ENCODE measurements around the gene GSDME. TPM values are rescaled to one million over a fixed set of nuclear protein-coding genes. Genes with fewer than 3 reads are reported as not detected.

GSDME gene
- total and polyA plus RNA-seq, 4 donors, result 3.2 to 4.0 (median 3.7) TPM

DNA sequence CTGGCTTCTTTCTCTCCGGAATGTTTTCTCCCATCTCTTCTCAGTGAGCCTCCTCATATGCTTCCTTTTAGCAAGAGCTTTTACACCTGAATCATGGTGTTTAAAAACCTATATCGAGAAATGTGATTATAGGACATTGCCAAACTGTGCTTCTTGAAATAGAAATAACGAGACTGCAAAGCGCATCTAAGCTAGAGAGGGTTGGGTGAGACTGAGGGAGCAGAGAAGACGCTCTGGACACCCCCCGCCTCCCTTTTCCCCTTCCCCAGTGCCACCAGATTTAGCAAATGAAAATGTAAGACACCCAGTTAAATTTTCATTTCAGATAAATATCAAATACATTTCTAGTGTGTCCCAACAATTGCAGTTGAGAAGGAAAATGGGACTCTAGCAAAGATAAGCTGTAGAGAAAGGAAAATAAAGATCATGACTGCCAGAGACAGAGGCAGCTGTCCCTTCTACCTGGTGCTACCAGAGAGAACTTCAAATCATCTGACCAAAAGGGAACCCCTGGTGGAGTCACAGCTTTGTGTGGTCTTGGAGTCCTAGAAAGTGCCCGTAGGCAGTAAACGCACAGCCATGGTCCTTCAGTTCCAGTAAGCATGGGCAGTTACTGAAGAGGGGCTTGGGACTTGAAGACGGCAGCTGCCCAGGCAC is 14.6 kb downstream of the GSDME start:
- H3K4me3 ChIP-seq (ENCODE audit: low read depth in 1 of 3, low read length in 3 of 3), result no peak overlapping the region
- no peak overlapping the region for H3K9ac ChIP-seq (ENCODE audit: low read depth in 1 of 2, low read length in 2 of 2)
- no peak for DNase-seq (ENCODE audit: low spot score)
- no peak overlapping the region for H3K27ac ChIP-seq (ENCODE audit: low read depth in 1 of 2, low read length in 2 of 2)
- H3K36me3 ChIP-seq (ENCODE audit: control insufficient read depth in 4 of 4, insufficient read depth in 3 of 4, low read depth in 1 of 4, low read length in 3 of 4), result no peaks in the 10 kb centered on the region
- TF ChIP-seq RXRA (IDR thresholded peaks at IDR 0.05), result no peak
- no peak for TF ChIP-seq JUND (IDR thresholded peaks at IDR 0.05)
- TF ChIP-seq GABPA (IDR thresholded peaks at IDR 0.05 in 1 of 2, conservative IDR thresholded peaks at IDR 0.05 in 1 of 2), result no peak
- no peak for TF ChIP-seq RAD21 (IDR thresholded peaks at IDR 0.05)
- TF ChIP-seq, protein P1, sequence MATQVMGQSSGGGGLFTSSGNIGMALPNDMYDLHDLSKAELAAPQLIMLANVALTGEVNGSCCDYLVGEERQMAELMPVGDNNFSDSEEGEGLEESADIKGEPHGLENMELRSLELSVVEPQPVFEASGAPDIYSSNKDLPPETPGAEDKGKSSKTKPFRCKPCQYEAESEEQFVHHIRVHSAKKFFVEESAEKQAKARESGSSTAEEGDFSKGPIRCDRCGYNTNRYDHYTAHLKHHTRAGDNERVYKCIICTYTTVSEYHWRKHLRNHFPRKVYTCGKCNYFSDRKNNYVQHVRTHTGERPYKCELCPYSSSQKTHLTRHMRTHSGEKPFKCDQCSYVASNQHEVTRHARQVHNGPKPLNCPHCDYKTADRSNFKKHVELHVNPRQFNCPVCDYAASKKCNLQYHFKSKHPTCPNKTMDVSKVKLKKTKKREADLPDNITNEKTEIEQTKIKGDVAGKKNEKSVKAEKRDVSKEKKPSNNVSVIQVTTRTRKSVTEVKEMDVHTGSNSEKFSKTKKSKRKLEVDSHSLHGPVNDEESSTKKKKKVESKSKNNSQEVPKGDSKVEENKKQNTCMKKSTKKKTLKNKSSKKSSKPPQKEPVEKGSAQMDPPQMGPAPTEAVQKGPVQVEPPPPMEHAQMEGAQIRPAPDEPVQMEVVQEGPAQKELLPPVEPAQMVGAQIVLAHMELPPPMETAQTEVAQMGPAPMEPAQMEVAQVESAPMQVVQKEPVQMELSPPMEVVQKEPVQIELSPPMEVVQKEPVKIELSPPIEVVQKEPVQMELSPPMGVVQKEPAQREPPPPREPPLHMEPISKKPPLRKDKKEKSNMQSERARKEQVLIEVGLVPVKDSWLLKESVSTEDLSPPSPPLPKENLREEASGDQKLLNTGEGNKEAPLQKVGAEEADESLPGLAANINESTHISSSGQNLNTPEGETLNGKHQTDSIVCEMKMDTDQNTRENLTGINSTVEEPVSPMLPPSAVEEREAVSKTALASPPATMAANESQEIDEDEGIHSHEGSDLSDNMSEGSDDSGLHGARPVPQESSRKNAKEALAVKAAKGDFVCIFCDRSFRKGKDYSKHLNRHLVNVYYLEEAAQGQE (IDR thresholded peaks at IDR 0.05), result no peak
- TF ChIP-seq HNF4A (conservative IDR thresholded peaks at IDR 0.05), result no peak
- TF ChIP-seq, protein P2, sequence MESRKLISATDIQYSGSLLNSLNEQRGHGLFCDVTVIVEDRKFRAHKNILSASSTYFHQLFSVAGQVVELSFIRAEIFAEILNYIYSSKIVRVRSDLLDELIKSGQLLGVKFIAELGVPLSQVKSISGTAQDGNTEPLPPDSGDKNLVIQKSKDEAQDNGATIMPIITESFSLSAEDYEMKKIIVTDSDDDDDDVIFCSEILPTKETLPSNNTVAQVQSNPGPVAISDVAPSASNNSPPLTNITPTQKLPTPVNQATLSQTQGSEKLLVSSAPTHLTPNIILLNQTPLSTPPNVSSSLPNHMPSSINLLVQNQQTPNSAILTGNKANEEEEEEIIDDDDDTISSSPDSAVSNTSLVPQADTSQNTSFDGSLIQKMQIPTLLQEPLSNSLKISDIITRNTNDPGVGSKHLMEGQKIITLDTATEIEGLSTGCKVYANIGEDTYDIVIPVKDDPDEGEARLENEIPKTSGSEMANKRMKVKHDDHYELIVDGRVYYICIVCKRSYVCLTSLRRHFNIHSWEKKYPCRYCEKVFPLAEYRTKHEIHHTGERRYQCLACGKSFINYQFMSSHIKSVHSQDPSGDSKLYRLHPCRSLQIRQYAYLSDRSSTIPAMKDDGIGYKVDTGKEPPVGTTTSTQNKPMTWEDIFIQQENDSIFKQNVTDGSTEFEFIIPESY (IDR thresholded peaks at IDR 0.05), result no peak
- TF ChIP-seq, protein P3, sequence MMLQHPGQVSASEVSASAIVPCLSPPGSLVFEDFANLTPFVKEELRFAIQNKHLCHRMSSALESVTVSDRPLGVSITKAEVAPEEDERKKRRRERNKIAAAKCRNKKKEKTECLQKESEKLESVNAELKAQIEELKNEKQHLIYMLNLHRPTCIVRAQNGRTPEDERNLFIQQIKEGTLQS (IDR thresholded peaks at IDR 0.05), result no peak
- TF ChIP-seq SP1 (IDR thresholded peaks at IDR 0.05), result no peak
- TF ChIP-seq FOXA2 (IDR thresholded peaks at IDR 0.05), result no peak
- TF ChIP-seq TAF1 (conservative IDR thresholded peaks at IDR 0.05), result no peak
- TF ChIP-seq HNF4G (IDR thresholded peaks at IDR 0.05), result no peak
- TF ChIP-seq, protein P4, sequence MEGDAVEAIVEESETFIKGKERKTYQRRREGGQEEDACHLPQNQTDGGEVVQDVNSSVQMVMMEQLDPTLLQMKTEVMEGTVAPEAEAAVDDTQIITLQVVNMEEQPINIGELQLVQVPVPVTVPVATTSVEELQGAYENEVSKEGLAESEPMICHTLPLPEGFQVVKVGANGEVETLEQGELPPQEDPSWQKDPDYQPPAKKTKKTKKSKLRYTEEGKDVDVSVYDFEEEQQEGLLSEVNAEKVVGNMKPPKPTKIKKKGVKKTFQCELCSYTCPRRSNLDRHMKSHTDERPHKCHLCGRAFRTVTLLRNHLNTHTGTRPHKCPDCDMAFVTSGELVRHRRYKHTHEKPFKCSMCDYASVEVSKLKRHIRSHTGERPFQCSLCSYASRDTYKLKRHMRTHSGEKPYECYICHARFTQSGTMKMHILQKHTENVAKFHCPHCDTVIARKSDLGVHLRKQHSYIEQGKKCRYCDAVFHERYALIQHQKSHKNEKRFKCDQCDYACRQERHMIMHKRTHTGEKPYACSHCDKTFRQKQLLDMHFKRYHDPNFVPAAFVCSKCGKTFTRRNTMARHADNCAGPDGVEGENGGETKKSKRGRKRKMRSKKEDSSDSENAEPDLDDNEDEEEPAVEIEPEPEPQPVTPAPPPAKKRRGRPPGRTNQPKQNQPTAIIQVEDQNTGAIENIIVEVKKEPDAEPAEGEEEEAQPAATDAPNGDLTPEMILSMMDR (IDR thresholded peaks at IDR 0.05; ENCODE audit: low read depth, low read length, missing input control), result no peak
- H3K27me3 ChIP-seq (ENCODE audit: control insufficient read depth in 4 of 4, insufficient read depth in 4 of 4, low read length in 3 of 4), result no peaks in the 10 kb centered on the region
- 94% methylated on average over 9 of the region's 9 CpGs for WGBS
- no peaks in the 10 kb centered on the region for H3K4me1 ChIP-seq (ENCODE audit: control insufficient read depth in 4 of 4, insufficient read depth in 4 of 4, low read length in 3 of 4)
- H3K9me3 ChIP-seq (ENCODE audit: control insufficient read depth in 4 of 4, low read length in 3 of 4), result peaks cover 0 to 4% (median 1%) of the 10 kb centered on the region in 4 donors

All from liver (tissue), 9 donors.